HL-60/S4 treated with phorbol 12-myristate 13-acetate at 8.2 ng/mL for 4 days and 3 days (cell line): Measurements from ENCODE around the gene MACO1.

Experiments used
- in situ Hi-C: fragments of 300-500 bp; cut with MboI; formaldehyde crosslinking; loops from 2 replicates; pipeline ENCODE4 v1.15.0; 2022; ENCODE audit warnings: low sequenced_read_pairs

The MACO1 gene

DNA sequence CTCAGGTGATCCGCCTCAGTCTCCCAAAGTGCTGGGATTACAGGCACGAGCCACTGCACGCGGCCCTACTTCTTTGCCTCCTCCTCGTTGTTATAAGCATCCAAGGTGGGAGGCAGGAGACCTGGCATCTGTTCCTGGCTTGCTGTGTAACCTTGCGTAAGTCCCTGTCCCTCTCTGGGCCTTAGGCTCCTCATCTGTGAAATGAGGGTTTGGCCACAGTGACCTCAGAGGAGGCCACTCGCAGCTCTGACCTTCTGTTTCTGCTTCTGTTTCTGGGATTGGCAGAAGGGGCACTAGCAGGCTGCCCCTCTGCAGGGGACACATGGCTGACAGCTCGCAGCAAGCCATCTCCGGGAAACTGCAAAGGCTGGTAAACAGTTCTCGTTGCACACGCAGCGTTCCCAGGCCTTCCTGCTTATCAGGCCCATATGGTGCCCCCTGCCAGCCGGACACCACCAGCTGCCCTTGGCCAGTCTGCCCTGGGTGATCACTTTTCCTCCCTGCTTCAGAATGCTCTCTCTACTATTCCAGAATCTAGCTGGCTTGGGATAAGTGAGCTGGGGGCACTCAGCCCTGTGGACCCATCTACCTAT is 110.1 kb downstream of the MACO1 start:
- in situ Hi-C loops: no loop called here

DNA sequence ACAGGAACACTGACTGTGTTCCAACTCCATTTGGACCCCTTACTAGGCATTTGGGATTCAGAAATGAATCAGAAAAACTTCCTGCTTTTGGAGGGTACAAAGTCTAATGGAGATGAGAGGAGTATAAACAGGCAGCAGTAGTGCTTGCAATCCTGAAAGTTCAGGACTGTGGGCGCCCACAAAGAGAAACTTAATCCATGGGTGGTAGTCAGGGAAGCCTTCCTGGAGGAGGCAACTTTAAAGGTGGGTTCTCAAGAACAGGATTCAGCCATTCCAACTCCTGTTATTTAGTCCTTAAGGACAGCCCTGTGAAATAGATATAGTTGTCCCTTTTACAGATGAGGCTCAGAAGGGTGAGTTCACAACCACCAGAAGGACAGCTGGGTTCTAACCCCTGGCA is 110.7 kb downstream of the MACO1 start:
- in situ Hi-C loops: no loop called here

DNA sequence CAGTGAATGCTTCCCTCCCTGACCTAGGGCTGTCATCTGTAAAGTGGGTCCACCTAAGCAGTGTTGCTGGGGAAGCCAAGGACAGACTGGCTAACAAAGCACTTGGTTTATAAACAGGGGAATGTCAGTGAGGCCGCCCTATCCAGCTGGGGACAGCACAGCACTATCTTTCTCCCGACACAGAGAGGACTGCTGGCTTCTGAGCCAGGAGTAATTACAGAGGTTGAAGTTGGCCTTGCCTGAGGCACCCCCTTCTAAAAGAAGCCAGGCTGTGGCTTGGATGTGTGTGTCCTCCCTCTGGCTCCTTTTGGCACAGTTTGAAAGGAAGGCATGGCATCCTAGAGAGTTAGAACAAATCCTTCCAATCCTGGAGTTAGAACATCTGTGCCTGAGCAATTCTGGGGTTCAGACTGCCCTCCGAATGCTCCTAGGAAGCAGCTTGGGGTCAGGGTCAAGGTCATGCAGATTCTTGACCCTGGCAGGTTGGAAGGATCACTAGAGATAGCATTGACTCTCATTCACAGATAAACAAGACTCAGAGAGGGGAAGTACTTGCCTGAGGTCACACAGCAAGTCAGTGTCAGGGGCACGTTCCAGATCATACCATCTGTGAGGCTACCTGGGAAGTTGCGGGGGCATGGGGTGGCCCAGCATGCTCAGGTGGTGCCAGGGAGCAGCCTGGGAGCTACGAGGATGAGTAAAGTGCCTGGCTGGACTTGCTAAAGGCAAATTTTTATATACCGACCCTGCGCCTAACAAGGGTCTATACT is 111.4 kb downstream of the MACO1 start:
- in situ Hi-C loops: no loop called here

DNA sequence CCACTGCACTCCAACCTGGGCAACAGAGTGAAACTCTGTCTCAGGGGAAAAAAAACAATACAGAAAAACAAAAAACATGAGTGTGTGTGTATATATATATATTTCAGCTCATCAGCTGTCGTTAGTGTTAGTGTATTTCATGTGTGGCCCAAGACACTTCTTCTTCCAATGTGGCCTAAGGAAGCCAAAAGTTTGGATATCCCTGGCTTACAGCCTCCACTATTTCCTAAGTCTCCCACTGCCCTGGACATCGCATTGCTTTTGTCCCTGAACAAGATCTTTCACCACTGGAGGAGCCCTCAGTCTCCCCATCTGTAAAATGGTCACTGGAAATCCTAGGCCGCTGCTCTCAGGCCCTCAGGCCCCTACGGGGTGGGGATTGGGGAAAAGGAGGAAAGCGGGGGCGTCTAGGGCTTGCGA is 112.3 kb downstream of the MACO1 start:
- in situ Hi-C loops: no loop called here

DNA sequence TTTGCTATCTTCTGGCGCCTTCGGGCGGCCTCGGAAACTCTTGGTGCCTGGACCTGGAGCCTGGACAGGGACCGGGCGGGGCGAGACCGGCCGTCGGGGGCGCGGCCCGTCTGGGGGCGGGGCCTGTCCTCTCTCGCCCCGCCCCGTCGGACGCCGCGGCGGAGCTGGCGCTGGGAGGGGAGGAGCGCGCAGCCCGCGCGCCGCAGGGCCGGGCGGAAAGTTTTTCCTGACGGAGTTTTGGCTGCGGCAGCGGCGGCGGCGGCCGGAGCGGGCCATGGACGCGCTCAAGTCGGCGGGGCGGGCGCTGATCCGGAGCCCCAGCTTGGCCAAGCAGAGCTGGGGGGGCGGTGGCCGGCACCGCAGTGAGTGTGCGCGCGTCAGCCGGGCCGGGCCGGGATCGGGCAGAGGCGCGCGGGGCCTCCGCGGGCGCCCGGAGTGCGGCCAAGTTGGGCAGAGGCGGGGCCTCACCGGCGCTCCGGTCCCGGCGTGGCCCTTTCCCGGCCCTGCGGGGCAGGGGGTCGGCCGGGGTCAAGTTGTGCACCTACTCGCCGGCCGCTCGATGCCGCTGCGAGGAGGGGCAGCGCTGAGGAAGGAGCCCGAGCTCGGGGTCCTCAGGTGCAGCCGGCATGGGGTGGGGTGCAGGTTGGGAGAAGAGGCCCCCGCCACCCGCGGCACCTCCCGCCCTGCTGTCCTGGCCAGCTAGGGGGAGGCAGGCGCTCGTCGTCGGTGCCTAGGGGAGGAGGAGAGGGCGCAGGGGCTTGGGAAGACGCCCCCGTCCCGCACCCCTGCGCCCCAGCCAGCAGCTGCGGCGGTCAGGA is 112.9 kb downstream of the MACO1 start, which contains the start of gene LDLRAP1:
LDLRAP1 (plus strand) TSS at position 182 of the 818 bp plus-strand sequence; CDS start at position 275, 93 bp downstream.
- in situ Hi-C loops: no loop called here

DNA sequence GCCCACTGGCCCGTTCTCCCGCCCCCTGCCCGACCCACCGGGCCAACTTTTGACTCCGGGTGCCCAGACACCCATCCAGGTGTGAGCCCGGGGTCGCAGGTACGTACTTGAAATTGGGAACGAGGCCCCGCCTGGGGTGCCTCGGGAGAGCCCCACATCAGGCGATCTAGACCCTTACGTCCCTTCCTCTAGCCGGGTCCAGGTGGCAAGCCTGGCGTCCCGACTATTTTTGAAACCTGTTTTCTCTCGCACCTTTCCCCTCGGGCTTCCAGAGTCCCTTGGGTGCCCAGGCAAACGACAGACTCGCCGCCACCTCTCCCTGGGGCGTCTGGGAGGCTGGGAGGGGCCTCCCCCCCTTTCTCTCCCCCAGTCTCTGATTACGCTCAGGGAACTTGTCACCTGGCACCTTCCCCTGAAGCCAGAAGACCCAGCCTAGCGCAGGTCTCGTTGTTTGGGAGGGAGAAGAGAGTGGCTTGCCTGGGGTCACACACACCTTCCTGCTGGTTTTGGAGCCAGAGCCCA is 113.6 kb downstream of the MACO1 start:
- in situ Hi-C loops: no loop called here

DNA sequence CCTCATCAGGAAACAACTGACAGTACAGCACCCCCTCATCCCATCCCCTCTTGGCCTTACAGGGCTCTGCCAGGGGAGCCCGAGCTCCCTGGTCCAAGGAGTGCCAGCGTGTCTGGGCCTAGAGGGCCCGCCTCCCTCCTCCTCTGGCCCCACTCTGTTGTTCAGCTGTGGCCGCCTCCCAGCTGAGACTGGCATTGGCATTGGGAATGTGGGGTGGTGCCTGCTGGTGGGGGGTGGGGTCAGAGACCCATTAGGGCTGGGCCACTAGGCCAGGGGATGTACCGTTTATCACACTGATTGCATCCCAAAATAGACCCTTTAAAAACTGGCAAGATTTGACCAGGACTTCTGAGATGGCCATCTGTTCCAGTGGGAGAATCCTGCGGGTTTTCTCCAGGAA is 114.1 kb downstream of the MACO1 start:
- in situ Hi-C loops: no loop called here

DNA sequence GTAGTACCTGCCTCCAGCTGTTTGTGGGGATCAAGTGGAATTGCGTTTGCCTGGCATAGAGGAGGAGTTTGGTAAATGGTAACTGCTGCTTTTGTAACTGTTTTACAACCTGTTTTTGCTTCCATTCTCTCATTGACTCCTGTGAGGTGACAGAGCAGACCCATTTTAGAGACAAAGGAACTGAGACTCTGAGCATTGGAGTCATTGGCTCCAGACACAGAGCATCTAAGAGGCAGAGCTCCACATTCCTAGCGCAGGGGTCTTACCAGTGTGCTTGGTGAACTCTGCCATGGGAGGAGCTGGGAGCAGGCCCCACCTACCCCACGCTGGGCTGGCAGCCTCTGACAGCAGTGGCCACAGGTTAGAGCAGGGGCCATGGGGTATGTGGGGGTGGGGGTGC is 115.1 kb downstream of the MACO1 start:
- in situ Hi-C loops: no loop called here

DNA sequence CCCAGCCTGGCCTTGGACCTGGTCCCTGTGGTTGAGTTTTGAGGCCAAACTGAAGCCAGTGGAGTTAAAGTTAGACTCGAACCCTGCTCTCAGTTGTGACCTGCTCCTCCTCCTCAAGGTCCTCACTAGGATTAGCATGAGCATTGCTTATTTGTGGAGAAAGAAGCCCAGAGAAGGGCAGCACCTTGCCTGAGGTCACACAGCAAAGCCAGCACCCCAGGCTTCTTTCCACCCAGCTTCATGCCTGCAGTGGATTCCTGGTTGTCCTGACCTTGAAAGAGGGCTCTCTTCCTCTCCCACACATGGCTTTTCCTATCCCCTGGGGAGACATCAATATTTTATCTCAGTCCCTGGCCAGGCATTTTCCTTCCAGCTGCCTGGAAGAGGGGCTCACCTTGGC is 115.5 kb downstream of the MACO1 start:
- in situ Hi-C loops: no loop called here

DNA sequence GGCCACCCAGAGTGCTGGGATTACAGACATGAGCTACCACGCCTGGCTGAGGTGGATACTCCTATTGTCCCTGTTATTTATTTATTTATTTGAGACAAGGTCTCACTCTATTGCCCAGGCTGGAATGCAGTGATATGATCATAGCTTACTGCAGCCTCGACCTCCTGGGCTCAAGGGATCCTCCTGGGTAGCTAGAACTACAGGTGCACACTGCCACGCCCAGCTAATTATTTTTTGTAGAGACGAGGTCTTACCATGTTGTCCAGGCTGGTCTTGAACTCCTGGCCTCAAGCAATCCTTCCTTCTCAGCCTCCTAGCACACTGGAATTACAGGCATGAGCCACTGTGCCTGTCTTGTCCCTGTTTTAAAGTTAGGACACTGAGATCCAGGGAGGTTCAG is 117.9 kb downstream of the MACO1 start:
- in situ Hi-C loops: no loop called here

DNA sequence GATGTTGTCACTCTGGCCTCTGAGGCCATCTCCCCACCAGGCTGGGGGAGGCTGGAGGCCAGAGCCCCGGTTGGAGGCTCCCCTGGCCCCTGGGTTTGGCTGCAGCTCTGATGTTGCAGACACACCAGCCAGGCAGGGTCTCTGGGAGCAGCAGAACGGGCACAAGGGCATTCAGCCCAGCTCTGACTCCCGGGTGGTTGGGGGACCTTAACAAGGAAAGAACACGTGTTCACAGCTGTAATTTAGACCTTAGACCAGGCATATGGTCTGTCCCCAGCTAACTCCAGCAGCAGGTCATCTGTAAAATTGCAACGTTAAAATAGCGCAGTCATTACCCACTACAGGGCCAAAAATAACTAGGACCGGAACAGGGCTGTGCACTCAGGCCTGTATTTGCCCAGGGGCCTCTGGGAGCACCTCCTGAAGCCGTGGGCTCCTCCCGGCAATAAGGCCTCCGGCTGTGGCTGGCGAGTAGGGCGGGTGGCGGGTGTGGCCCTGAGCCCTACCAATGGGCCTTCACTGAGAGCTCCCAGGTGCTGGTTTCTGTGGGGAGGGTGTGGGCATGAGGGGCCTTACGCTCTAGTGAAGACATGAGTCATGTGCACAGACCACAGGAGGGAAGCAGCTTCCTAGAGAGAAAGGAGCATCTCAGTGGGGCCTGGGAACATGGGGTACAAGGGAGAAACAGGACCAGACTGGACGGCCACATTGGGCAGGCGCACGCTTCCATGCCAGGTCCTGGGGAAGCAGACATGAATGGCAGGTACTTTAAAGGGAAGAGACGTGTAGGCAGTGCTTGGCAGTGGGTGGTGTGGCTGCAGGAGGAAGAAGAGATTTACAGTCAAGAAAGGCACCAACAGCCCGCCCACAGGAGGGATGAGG is 118.8 kb downstream of the MACO1 start:
- in situ Hi-C loops: no loop called here
